ENCODE measurements around the gene NANS. TPM values are rescaled to one million over a fixed set of nuclear protein-coding genes. Genes with fewer than 3 reads are reported as not detected.

NANS gene
- total and polyA plus RNA-seq, 10 of the 15 experiments (the other 5 are each of a cell fraction or from before 2014, with no cell fraction given) = 21.0 to 126 (median 52.3) TPM

DNA sequence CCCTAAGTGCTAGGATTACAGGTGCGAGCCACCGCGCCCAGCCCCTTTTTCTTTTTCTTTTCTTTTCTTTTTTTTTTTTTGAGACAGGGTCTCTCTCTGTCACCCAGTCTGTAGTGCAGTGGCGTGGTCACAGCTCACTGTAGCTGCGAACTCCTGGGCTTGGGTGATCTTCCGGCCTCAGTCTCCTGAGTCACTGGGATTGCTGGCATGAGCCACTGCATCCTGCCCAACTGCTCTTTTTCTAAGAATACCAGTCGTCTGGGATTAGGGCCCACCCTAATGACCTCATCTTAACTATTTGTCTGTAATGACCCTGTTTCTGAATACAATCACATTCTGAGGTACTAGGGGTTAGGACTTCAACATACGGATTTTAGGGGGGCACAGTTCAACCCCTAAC is 34.1 kb upstream of the NANS start (continued):
- TF ChIP-seq ATF2 (IDR thresholded peaks at IDR 0.05; ENCODE audit: low read length) = no peak
- no peak for TF ChIP-seq SREBF2 (IDR thresholded peaks at IDR 0.05; ENCODE audit: low read length)
- TF ChIP-seq KDM1A (IDR thresholded peaks at IDR 0.05; ENCODE audit: borderline replicate concordance) = no peak
- TF ChIP-seq CREB1 (IDR thresholded peaks at IDR 0.05; ENCODE audit: low read depth) = no peak

GRCh38 chr9:98024702-98025101 is 31.8 kb upstream of the NANS start:
- in situ Hi-C loops (cut with MboI) = no loop called here
- no peak for TF ChIP-seq ZBTB40 (IDR thresholded peaks at IDR 0.05; ENCODE audit: borderline replicate concordance)
- no peak for TF ChIP-seq IRF3 (IDR thresholded peaks at IDR 0.05)
- TF ChIP-seq MLLT1 (IDR thresholded peaks at IDR 0.05) = no peak
- TF ChIP-seq BHLHE40 (IDR thresholded peaks at IDR 0.05; ENCODE audit: borderline replicate concordance in 1 of 2, low read depth in 2 of 2, low read length in 1 of 2) = no peak
- no peak for TF ChIP-seq HDAC2 (IDR thresholded peaks at IDR 0.05)
- no peak for TF ChIP-seq HCFC1 (IDR thresholded peaks at IDR 0.05; ENCODE audit: low read length)
- no peak for TF ChIP-seq YBX1 (IDR thresholded peaks at IDR 0.05)
- TF ChIP-seq CREM (IDR thresholded peaks at IDR 0.05; ENCODE audit: low read depth) = no peak
- no peak for TF ChIP-seq MYC (IDR thresholded peaks at IDR 0.05; ENCODE audit: insufficient read depth, insufficient read length, insufficient replicate concordance, low read length, severe bottlenecking)
- no peak for TF ChIP-seq TCF7 (IDR thresholded peaks at IDR 0.05; ENCODE audit: borderline replicate concordance)
- no peak for TF ChIP-seq ZNF384 (IDR thresholded peaks at IDR 0.05; ENCODE audit: borderline replicate concordance, low read depth, low read length)
- no peak for TF ChIP-seq KAT2A (conservative IDR thresholded peaks at IDR 0.05; ENCODE audit: control insufficient read depth, low read depth, low read length)

More at GRCh38 chr9:98024702-98025101, 31.8 kb upstream of the NANS start:
- no peaks in the 10 kb centered on the region for H3K4me1 ChIP-seq (ENCODE audit: control insufficient read depth, insufficient read depth, low read length)
- CTCF ChIA-PET = interaction anchor here (2.2 to 3.5 kb wide), 2 partner anchors 10 to 101 kb away, joined by 8 to 16 read pairs; no protein-coding TSS in a partner anchor
- H3K79me2 ChIP-seq (ENCODE audit: control insufficient read depth, insufficient read depth, low read length) = no peaks in the 10 kb centered on the region
- no peak overlapping the region for H3K4me3 ChIP-seq
- ATAC-seq = no peak
- SMC1A ChIA-PET (ENCODE audit: uncharacterized antibody, unreplicated experiment) = interaction anchor here (1.4 kb wide), 1 partner anchor 14 kb away, joined by 3 read pairs; no protein-coding TSS in a partner anchor
- POLR2A ChIA-PET = no interaction called here
- RAD21 ChIA-PET (ENCODE audit: unreplicated experiment) = no interaction called here
- no TSS peak for BruUV-seq (replicated peaks)
- no peaks in the 10 kb centered on the region for H3K27me3 ChIP-seq (replicated peaks in 1 of 2; ENCODE audit: control insufficient read depth in 2 of 2, insufficient read depth in 2 of 2, low read length in 1 of 2)
- FAIRE-seq = no peak
- no peak overlapping the region for H3K27ac ChIP-seq (ENCODE audit: control insufficient read depth, insufficient read depth)
- H3K9me3 ChIP-seq (replicated peaks; ENCODE audit: control insufficient read depth, insufficient read depth, low read length) = no peaks in the 10 kb centered on the region
- WGBS (ENCODE audit: insufficient coverage, insufficient replicate concordance, low lambda C conversion rate, missing lambda C conversion rate) = 95% methylated on average over 1 of the region's 1 CpG
- intact Hi-C loops (cut with micrococcal nuclease; ENCODE audit: unreplicated experiment) = no loop called here
- no peak overlapping the region for H3K4me2 ChIP-seq (ENCODE audit: control insufficient read depth, insufficient read depth)
- no peak overlapping the region for H3K9ac ChIP-seq (ENCODE audit: control insufficient read depth, insufficient read depth, low read length)
- no peaks in the 10 kb centered on the region for H4K20me1 ChIP-seq (ENCODE audit: control insufficient read depth, insufficient read depth)
- H2AFZ ChIP-seq (ENCODE audit: control insufficient read depth, low read depth, low read length) = no peak overlapping the region
- DNase-seq (ENCODE audit: low read depth, low spot score) = no peak
- H3K36me3 ChIP-seq (ENCODE audit: control insufficient read depth in 2 of 2, insufficient read depth in 2 of 2, low read length in 1 of 2) = peaks cover 0 to 4% of the 10 kb centered on the region in 2 experiments; a peak in 1 of 4 replicates

All from GM12878 (cell line).